UCSD-AML1 (cell line): ENCODE measurements around the gene KIF26A.

Experiments used
- DNase-seq: peaks from one replicate; lab custom pipeline; 2025; ENCODE audit not compliant: unreplicated experiment; lab: John Stamatoyannopoulos, UW

The KIF26A gene

DNA sequence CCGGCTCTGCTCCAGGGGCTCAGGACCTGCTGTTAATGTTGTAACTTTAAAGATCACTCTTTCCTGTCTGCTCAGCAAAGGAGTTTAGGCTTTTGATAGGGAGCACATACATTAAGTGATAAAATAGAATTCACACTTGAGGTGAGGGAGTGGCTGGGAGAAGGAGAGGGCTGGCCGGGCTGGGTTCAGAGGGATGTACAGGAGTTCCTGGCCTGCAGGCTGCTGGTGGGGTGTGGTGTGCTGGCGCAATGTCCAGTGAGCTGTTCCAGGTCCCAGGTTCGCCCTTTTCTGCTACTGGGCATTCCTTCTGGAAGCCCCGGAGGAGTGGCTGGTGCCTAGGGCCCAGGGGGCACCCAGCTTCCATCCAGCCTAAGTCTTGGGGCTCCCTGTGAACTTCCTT, 17.8 kb downstream of the KIF26A start:
- DNase-seq = no peak

DNA sequence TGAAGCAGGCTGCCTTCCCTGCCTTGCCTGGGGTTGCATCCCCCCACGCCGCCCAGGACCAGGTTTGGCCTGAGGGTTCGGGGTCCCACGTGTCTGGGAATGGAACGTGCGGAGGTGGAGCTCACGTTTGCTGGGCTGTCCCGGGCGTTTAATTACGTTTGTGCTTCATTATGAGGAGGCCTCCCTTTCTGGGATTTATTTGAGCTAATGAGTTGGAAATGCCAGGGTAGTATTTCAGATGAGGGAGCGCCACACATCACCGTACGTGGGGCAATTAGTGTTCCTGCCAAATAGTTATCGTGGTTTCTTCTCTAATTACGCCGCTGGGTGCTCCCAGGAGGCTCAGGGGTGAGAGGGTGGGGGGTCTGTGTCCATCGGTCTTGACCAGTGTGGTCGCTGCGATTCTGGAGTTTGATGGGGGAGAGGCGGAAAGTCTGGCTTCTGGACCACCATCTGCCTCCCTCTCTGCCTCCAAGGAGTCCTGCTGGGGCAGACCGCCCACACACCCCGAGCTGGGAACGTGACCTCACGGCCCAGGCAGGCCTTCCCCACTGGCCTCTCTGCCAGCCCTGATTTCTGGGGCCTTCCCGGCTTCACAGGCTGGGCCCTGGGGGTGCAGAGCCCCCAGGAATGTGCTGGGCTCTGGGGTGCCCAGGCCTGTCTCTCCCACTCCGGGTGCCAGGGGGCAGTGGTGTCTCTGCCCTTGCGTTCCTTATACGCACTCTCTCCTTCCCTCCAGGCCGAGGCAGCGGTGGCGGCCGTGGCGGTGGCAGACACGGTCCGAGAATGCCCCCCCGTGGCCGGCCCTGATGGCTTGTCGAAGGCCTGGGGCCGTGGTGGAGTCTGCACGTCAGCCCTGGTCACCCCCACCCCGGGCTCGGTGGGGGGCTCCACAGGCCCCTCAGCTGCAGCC, 18.9 kb downstream of the KIF26A start:
- no peak for DNase-seq

DNA sequence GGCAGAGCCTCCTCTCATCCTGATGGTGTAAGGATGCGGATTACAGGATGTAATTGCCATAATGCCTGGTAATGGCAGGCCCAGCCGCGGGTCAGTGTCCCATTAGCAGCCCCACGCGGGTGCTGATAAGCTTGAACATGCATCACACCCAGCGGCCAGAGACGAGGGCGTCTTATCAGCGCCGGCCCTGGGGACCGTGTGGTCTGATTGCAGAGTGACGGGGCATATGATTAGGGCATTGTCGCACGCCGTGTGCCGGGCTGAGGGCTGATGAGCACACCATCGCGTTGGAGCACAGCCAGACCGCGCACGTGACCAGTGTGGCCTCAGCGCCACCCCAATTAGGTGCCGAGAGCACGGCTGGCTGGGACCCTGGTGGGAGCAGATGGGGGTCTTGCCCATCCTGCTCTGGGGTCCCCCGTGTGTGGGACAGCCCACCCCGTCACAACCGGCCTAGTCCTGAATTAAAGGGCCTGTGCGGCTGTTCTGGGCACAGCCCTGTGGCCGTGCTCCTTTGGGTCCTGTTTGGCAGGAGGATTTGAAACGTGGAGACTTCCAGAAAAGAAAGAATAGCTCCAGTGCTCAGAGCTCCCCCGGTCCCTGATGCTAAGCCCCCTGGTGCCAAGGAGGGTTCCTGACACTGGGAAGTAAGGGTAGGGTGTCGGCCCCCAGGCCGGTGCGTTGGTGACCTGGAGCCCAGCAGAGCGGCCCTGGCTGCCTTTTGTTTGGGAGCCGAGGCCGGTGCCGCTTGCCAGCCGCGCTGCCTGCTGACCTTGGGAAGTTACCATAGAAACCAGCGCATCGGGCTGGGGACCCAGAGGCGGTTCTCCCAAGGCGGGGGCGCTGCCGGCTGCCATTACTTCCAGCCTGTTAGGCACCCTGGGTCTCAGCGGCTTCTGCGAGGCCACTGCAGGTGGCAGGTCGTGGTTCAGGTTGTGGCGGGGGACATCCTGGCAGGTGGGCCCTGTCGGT, 20.7 kb downstream of the KIF26A start:
- no peak for DNase-seq

DNA sequence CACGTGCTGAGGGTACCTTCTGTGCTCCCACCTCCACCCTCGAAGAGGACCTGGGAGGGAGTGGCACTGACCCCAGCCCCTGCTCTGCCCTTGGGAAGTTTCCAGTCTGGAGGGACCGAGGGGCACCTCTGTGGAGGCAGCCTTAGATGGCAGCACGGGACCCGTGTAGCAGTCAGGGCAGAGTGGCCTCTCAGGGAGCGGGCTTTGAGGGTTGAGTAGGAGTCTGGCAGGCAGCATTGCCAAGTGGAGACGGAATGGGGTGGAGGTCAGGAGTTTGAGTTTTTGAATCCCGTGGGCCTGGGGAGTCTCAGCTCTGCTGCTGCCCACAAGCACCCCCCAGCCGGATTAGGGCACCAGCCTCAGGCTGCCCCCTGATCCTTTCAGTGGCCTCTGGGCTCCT, 21.6 kb downstream of the KIF26A start:
- no peak for DNase-seq

DNA sequence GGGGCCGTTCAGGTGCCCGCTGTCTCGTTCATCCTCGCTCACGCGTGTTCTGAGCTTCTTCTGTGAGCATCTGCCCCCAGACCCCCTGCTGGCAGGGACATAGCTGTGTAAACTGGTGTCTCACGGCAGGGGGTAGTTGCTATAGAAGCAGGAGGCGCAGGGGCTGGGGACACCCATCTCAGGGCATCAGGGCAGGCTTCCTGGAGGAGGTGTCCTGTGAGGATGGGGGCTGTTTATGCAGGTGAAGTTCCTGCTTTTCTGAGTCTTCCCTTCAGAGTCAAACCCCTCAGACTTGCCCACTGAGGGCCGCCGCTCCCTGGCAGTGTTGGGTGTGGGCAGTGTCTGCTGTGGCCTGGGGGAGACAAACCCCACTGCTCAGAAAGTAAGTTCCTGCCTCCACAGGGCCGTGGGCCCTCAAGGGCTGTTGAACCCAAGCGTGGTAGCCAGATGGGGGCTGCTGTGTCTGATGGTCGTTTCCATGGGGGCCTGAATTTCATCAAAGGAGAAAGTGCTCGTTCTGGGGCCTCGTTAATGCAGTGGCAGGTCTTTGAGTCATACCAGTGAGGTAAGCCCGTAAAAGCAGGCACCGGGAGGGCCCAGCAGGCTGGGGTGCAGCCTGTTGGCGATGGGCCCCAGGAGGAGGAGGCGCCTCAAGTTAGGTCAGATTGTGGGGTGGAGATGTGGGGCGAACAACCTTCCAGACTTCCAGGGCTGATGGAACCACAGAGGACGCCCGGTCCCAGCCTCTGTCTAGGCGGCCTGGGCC, 23.4 kb downstream of the KIF26A start:
- DNase-seq = no peak

DNA sequence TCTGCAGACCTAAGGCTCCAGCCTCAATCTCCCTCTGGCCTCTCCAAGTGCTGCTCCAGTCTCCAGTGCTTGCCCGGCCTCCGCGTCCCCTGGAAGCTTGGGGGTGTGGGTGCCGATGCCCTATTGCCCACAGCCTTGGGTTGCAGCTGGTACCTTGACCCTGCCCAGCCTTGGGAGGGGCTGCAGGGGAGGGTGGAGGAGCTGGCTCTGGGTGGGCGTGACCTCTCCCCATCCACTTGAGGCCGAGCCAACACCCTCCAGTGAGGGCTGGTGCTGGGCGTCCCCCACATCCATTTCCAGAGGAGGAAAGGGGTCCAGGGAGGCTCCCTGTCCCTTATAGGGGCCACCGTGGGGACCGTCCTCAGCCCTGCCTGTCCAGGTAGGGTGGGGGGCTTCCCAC, 24.1 kb downstream of the KIF26A start:
- DNase-seq = no peak

DNA sequence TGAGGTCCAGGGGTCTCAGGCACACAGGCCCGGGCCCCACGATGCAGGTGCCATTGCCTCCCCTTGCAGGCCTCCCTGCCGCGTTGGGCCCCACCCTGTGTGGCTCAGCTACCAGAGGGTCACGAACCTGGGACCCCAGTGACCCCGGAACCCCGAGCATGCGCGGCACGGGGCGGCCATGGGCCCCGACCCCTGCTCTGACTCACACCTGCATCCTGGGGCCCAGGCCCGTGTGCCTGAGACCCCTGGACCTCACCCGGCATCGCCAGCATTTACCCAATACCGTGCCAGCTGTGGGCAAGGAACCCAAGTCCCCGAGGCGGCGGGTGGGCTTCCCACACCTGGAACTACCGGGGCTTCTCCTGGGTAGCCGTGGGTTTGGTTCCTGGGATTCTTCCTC, 25.2 kb downstream of the KIF26A start:
- DNase-seq = no peak

DNA sequence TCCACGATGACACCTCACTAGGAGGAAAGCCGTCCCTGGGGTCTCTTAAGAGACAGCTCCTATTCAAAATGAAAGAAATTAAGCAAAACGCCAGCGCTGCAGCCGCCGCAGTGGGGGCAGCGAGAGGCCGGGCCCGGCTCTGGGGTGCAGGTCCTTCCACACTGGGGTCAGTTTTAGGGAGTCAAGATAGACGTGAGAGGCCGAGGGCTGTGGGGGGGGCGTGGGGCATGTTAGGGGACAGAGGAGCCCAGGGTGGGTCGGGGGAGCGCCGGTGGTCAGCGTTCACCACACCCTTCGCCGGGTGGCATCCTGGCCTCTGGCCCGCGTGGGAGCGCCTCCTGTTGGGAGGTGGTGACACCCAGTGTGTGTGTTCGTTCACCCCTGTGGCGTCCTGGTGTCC, 25.7 kb downstream of the KIF26A start:
- DNase-seq = no peak

DNA sequence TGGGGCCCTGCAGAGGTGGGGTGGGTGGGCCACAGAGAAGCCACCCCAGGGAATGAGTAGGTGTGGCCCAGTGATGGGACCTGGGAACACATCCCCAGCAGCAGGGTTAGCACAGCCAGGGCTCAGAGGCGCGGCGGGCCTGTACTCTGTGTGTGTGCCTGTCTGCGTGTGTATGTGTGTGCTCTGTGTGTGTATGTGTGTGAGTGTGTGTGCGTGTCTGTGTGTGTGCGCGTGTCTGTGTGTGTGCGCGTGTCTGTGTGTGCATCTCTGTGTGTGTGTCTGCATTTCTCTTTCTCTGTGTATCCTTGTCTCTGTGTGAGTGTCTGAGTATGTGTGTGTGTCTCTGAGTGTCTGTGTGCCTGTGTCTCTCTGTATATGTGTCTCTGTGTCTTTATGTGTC, 26.1 kb downstream of the KIF26A start:
- DNase-seq = no peak

DNA sequence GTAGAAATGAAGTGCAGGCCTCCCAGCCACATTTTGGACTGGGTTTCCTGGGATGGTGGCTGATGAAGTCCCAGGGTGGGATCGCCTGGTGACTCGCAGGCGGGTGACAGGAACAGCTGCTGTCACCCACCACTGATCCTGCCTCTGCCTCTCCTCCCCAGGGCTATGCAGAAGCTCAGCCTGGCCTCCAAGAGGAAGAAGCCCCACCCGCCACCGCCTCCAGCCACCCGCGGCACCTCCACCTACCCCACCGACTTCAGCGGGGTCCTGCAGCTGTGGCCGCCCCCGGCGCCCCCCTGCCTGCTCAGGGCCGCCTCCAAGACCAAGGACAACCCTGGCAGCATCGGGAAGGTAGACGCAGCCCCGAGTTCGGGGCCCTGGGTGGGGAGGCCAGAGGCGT, 28.3 kb downstream of the KIF26A start:
- DNase-seq = no peak

DNA sequence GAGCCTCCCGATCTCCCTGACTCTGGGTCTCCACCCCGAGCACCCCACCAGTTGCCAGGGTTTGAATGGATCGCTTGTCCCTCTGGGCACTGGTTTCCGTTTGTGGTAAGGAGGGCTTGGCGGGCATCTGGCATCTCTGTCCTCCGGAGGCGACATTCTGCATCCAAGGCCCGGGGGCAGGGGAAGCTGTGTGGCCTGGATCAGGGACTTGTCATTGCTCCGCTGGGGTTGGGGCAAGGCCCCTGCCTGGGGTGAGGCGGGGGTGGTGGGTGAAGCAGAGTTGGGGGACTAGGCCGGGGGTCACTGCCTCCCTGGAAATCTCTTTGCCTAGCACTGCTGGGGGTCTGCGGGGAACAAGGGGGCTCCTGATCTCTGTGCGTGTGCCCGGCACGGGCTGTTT, 30.2 kb downstream of the KIF26A start:
- DNase-seq = no peak

DNA sequence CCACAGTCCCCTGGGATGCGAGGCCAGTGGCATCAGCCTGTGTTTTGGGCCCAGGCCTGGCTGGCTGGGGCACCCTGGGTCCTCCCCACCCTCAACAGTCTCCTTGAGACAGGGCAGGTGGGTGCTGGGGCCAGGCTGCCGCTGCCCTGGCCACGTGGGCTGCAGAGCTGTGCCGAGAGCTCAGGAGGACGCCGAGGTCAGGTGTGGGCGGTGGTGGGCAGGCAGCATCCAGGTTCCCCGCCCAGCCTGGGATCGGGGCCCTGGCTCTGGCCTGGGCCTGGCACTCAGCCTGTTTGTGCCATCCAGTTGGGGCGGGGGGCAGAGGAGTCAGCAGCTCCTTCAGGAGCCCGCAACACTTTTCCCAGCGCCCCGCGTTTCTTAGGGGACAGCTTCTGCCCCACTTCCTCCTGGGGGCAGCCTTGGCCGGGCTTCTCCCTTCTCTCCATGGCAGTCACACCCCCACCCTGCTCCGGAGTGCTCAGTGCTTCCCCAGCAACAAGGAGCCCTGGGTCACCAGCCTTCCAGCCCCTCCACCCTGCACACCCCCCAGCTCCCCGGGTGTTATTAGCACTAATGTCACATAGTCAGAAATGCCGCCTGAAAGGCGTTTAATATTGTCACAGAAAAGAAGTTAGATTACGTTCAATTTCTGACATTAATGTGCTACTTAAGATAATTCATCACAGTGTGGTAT, 30.8 kb downstream of the KIF26A start:
- DNase-seq = no peak

DNA sequence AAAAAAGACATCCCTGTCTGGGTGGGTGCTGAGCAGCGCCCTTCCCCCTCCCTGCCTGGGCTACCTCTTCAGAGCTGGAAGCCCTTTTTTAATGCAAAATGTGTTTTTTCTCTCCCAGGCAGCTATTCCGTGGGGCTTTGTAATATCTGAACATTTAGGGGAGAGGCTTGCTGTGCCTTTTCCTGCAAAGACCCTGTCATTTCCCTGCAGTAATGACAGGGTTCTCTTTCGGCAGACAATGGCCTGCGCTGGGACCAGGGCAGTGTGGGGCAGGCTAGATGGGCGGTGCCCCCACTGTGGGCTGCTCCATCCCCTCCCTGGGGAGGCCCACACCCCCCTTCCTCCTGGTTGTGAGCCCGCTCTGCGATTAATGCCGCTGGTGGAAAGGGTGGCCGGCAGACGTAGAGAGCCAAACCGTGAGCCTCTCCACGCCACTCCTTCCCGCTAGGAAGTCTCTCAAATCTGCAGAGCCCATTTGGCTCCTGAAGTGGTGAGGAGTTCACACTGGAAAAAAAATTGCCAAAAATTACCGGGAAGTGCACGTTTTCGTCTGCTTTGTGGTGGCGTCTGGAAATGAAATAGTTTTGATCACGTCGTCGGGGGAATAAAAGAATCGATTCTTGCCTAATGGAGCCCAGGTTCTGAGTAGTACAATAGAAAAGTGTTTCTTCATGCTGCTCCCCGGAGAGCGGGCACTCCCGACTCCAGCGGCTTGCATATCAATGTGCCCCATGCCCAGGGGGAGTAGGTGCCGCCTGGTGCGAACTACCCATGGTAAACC, 31.5 kb downstream of the KIF26A start:
- DNase-seq = no peak

DNA sequence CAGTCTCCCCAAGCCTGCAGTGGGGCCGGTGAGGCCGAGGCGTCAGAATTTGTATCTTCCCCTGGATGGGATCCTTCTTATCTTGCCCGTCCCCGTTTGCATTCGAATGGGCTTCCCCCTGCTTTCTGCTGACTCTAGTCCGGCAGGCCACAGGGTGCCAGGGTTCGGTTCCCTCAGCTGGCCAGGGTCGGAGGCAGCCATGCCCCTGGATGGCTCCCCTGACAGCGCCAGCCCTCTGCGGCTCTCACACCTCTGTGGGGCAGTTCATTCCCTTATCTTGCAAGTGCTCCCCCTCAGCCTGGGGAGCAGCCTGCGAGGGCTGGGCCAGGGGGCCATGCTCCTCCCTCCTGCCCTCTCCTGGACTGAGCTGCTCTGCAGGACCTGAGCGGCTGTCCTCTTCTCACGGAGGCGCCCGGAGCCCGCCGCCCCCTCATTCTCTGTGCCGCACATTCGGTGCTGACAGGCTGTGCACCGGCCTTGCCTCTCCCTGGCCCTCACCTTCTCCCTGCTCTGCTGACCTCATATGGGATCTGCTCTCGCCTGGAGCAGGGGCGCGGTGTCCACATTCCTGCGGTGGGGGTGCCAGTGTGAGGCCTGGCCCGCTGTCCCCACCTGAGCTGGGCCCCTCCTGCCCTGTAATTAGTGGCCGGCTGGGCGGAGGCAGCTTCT, 32.8 kb downstream of the KIF26A start:
- no peak for DNase-seq

DNA sequence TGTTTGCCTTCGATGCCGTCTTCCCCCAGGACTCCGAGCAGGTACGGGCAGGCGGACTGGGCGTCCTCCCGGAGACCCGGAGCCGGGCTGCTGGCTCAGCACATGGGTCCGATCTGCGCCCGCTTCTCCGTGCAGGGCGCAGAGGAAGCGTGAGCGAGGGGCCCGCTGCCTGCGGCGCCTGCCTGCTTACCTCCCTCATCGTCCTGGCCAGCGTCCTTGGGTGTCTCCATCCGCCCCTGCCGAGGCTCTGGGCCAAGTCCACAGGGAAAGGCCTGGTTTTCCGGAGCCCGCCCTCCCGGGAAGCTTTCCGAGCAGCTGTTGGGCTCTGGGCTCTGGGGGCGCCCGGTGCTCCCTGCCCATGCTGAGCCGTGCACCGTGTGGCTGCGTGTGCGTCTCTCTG, 33.5 kb downstream of the KIF26A start:
- no peak for DNase-seq

DNA sequence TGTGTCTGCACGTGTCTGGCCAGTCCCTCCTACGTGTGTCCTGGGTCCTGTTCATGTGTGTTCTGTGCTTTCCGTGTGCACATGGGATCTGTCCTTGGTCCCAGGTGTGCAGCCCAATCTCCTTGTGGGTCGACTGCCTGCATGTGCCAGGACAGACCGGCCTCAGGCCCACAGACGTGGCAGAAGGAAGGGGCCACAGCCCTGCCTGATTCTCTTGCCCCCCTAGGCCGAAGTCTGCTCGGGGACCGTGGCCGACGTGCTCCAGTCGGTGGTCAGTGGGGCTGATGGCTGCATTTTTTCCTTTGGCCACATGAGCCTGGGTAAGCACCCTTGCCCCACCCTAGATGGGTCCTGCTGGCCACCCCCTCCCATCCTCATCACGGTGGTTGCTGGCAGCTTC, 34.0 kb downstream of the KIF26A start:
- DNase-seq = no peak

DNA sequence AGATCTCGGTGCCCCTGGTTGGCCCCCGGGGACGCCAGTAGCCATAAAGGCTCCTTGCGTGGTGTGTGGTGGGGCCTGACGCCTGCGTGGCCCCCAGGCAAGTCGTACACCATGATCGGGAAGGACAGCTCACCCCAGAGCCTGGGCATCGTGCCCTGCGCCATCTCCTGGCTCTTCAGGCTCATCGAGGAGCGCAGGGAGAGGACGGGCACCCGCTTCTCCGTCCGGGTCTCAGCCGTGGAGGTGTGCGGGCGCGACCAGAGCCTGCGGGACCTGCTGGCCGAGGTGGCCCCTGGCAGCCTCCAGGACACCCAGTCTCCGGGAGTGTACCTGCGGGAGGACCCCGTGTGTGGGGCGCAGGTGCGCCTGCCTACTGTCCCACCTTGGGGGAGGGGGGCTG, 34.5 kb downstream of the KIF26A start:
- DNase-seq = no peak

DNA sequence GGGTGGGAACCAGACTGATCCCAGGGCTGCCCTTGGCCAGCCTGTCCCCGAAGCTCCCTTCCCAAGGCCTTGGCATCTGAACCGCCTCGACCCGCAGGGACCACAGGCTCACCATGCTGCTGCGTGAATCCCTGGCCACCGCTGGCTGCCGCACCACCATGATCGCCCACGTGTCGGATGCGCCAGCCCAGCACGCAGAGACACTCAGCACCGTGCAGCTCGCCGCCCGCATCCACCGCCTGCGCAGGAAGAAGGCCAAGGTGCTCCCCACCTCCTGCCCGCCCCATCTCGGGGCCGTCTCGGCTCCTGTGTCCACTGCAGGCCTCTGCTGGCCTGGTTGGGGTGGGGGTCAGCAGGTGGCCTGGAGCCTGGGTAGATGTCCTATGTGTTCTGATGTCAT, 35.7 kb downstream of the KIF26A start:
- no peak for DNase-seq

DNA sequence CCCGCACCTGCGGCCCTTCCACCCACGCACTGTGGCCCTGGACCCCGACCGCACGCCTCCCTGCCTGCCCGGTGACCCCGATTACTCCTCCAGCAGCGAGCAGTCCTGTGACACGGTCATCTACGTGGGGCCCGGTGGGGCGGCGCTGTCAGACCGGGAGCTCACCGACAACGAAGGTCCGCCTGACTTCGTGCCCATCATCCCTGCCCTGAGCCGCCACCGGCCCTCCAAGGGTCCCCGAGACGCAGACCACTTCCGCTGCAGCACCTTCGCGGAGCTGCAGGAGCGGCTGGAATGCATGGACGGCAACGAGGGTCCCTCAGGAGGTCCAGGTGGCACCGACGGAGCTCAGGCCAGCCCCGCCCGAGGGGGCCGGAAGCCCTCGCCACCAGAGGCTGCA, 36.7 kb downstream of the KIF26A start:
- no peak for DNase-seq
